ENCODE results near the gene HELQ. TPM values are rescaled to one million over a fixed set of nuclear protein-coding genes. Genes with fewer than 3 reads are reported as not detected.

Gene HELQ
- total and polyA plus RNA-seq, 2 experiments from 2014 or later, result 12.6 to 20.5 TPM

- no peaks in the 10 kb centered on the region for H3K36me3 ChIP-seq
- H3K4me1 ChIP-seq (ENCODE audit: low read depth), result peaks cover 4% of the 10 kb centered on the region
- H3K27me3 ChIP-seq, result no peaks in the 10 kb centered on the region
- peak; percentile 48 for DNase-seq (ENCODE audit: low read depth in 1 of 2, low spot score in 1 of 2)
- no peaks in the 10 kb centered on the region for H3K9me3 ChIP-seq (ENCODE audit: low read depth)
- no peak overlapping the region for H3K4me3 ChIP-seq
- peak; percentile 80 for TF ChIP-seq CTCF (IDR thresholded peaks at IDR 0.05; ENCODE audit: low read depth, low read length)
- no peak overlapping the region for H3K27ac ChIP-seq
These were observed 35.3 kb upstream of the HELQ start for GRCh38 chr4:83490876-83491450.

- TF ChIP-seq CTCF (IDR thresholded peaks at IDR 0.05; ENCODE audit: low read depth, low read length), result no peak
- no peaks in the 10 kb centered on the region for H3K9me3 ChIP-seq (ENCODE audit: low read depth)
- no peak for DNase-seq (ENCODE audit: low read depth in 1 of 2, low spot score in 1 of 2)
- H3K27ac ChIP-seq, result no peak overlapping the region
- H3K4me3 ChIP-seq, result no peak overlapping the region
- no peaks in the 10 kb centered on the region for H3K27me3 ChIP-seq
- no peaks in the 10 kb centered on the region for H3K36me3 ChIP-seq
- H3K4me1 ChIP-seq (ENCODE audit: low read depth), result peaks cover 6% of the 10 kb centered on the region
These were observed 34.2 kb upstream of the HELQ start for GRCh38 chr4:83489711-83490326.

- H3K4me1 ChIP-seq (ENCODE audit: low read depth), result peaks cover 6% of the 10 kb centered on the region
- H3K36me3 ChIP-seq, result no peaks in the 10 kb centered on the region
- H3K27ac ChIP-seq, result no peak overlapping the region
- H3K4me3 ChIP-seq, result no peak overlapping the region
- no peak for DNase-seq (ENCODE audit: low read depth in 1 of 2, low spot score in 1 of 2)
- no peaks in the 10 kb centered on the region for H3K9me3 ChIP-seq (ENCODE audit: low read depth)
- no peaks in the 10 kb centered on the region for H3K27me3 ChIP-seq
- no peak for TF ChIP-seq CTCF (IDR thresholded peaks at IDR 0.05; ENCODE audit: low read depth, low read length)
These were observed 31.0 kb upstream of the HELQ start for GRCh38 chr4:83486457-83487129.

- no peaks in the 10 kb centered on the region for H3K9me3 ChIP-seq (ENCODE audit: low read depth)
- no peaks in the 10 kb centered on the region for H3K36me3 ChIP-seq
- H3K27ac ChIP-seq, result peak within 1 kb of the TSS; percentile 78
- peak within 1 kb of the TSS; percentile 37 for H3K4me3 ChIP-seq
- no peaks in the 10 kb centered on the region for H3K27me3 ChIP-seq
- no peak for TF ChIP-seq CTCF (IDR thresholded peaks at IDR 0.05; ENCODE audit: low read depth, low read length)
- DNase-seq (ENCODE audit: low read depth in 1 of 2, low spot score in 1 of 2), result peak; percentile 96 to 98
- H3K4me1 ChIP-seq (ENCODE audit: low read depth), result peaks cover 6% of the 10 kb centered on the region
These were observed 29.2 kb upstream of the HELQ start, which contains the start of gene ABRAXAS1 for GRCh38 chr4:83484500-83485461. TSS of gene ABRAXAS1 (minus strand) at chr4:83485100. CDS start at chr4:83485072, 28 bp downstream.

- no peak for TF ChIP-seq CTCF (IDR thresholded peaks at IDR 0.05; ENCODE audit: low read depth, low read length)
- H3K4me1 ChIP-seq (ENCODE audit: low read depth), result no peaks in the 10 kb centered on the region
- peaks cover 9% of the 10 kb centered on the region for H3K36me3 ChIP-seq
- H3K27me3 ChIP-seq, result no peaks in the 10 kb centered on the region
- no peak overlapping the region for H3K4me3 ChIP-seq
- no peak for DNase-seq (ENCODE audit: low read depth in 1 of 2, low spot score in 1 of 2)
- no peak overlapping the region for H3K27ac ChIP-seq
- no peaks in the 10 kb centered on the region for H3K9me3 ChIP-seq (ENCODE audit: low read depth)
These were observed 18.3 kb upstream of the HELQ start for GRCh38 chr4:83473966-83474365.
